Suprapubic skin (tissue), 4 donors: ENCODE data around the gene SDHAF4. TPM values are rescaled to one million over a fixed set of nuclear protein-coding genes. Genes with fewer than 3 reads are reported as not detected.
"Not testable (repeated sequence)": the region's sequence is repeated elsewhere in the genome, so short reads cannot be mapped to it uniquely, and the experiment has no call there.

Experiments used
- DNase-seq, 2 donors: peaks; one replicate each; pipeline ENCODE4 v3.0.0-alpha.2; 2019; ENCODE audit warnings: low spot score in 2 of 2
- H3K27ac ChIP-seq: fragments of 200-600 bp; sonication (generic); one replicate; pipeline ENCODE4 v1.5.1; 2019
- H3K27me3 ChIP-seq: fragments of 200-600 bp; sonication (generic); one replicate; pipeline ENCODE4 v1.5.1; 2019
- H3K36me3 ChIP-seq: fragments of 200-600 bp; sonication (generic); one replicate; pipeline ENCODE4 v1.5.1; 2019
- H3K4me1 ChIP-seq: fragments of 200-600 bp; sonication (generic); one replicate; pipeline ENCODE4 v1.5.1; 2019
- H3K4me3 ChIP-seq: fragments of 200-600 bp; sonication (generic); one replicate; pipeline ENCODE4 v1.5.1; 2019; ENCODE audit warnings: mild to moderate bottlenecking
- H3K9me3 ChIP-seq: fragments of 200-600 bp; sonication (generic); one replicate; pipeline ENCODE4 v1.5.1; 2019
- EP300 ChIP-seq: sonication (generic); formaldehyde crosslinking; IDR thresholded peaks from one replicate; pipeline ENCODE4 v1.6.1; 2017; ENCODE audit warnings: antibody characterized with exemption
- POLR2A ChIP-seq, 2 donors: fragments of 450-650 bp; IDR thresholded peaks; one replicate each; pipeline ENCODE4 v1.6.1; 2017; ENCODE audit warnings: antibody characterized with exemption in 2 of 2, mild to moderate bottlenecking in 2 of 2, moderate library complexity in 2 of 2
- POLR2AphosphoS5 ChIP-seq, 3 donors: sonication (generic); formaldehyde crosslinking; IDR thresholded peaks; one replicate each; pipeline ENCODE4 v1.6.1; 2017; ENCODE audit warnings: antibody characterized with exemption in 3 of 3
- WGBS: methylation state at CpG from one replicate; pipeline ENCODE4 v1.1.5; 2018; 5-methylcytosine and 5-hydroxymethylcytosine counted together
- total RNA-seq, 4 donors: library from RNA; depleted of rRNA; stranded (reverse); fragments of >200 nt; gene quantifications; one replicate each; pipeline ENCODE4 v1.1.0, GENCODE V29; 2016
- TF ChIP-seq, protein P1 (sequence below), 2 donors: fragments of 200-600 bp in 1 of 2; fragments of 450-650 bp in 1 of 2; sonication (generic) in 1 of 2; IDR thresholded peaks; one replicate each; pipeline ENCODE4 v1.5.1; 2016 to 2019; ENCODE audit warnings: antibody characterized with exemption in 2 of 2, mild to moderate bottlenecking in 1 of 2, moderate library complexity in 1 of 2

Gene SDHAF4
- total RNA-seq, 4 donors from 2014 or later: 3.8 to 12.5 (median 6.6) TPM

DNA sequence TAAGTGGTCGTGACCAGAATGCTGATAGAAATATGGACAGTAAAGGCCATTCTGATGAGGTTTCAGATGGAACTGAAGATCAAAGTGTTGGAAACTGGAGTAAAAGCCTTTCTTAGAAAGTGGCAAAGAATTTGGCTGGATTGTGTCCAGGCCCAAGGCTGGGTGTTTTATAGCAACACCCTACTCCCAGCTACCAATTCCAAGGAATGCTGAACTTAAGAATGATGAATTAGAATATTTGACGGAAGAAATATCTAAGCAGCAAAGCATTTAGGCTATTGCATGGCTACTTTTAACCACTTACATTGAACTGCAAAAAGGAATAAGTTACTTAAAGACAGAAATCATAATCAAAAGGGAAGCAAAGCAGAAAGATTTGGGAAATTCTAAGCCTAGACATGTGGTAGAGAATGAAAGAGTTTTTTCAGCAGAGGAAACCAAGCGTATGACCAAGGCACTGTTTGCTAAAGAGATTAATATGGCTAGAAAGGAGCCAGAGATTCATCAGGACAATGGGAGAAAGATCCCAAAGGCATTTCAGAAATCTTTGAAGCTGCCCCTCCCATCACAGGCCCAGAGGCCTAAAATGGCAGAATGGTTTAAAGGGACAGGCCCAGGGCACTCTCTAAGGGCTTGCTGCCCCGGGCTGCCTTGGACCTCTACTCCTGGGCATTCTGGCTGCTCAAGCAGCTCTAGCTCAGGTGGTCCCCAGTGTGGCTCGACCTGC lies 25.8 kb downstream of the SDHAF4 start:
- Histone ChIP-seq H3K4me3 (no peak overlapping the region), H3K27ac (no peak overlapping the region), H3K27me3 (no peaks in the 10 kb centered on the region), H3K4me1 (no peaks in the 10 kb centered on the region), H3K9me3 (no peaks in the 10 kb centered on the region), H3K36me3 (no peaks in the 10 kb centered on the region)
- TF ChIP-seq, protein P1, sequence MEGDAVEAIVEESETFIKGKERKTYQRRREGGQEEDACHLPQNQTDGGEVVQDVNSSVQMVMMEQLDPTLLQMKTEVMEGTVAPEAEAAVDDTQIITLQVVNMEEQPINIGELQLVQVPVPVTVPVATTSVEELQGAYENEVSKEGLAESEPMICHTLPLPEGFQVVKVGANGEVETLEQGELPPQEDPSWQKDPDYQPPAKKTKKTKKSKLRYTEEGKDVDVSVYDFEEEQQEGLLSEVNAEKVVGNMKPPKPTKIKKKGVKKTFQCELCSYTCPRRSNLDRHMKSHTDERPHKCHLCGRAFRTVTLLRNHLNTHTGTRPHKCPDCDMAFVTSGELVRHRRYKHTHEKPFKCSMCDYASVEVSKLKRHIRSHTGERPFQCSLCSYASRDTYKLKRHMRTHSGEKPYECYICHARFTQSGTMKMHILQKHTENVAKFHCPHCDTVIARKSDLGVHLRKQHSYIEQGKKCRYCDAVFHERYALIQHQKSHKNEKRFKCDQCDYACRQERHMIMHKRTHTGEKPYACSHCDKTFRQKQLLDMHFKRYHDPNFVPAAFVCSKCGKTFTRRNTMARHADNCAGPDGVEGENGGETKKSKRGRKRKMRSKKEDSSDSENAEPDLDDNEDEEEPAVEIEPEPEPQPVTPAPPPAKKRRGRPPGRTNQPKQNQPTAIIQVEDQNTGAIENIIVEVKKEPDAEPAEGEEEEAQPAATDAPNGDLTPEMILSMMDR (IDR thresholded peaks at IDR 0.05): no peak
- no peak for DNase-seq
- 80% methylated on average over 4 of the region's 5 CpGs for WGBS

DNA sequence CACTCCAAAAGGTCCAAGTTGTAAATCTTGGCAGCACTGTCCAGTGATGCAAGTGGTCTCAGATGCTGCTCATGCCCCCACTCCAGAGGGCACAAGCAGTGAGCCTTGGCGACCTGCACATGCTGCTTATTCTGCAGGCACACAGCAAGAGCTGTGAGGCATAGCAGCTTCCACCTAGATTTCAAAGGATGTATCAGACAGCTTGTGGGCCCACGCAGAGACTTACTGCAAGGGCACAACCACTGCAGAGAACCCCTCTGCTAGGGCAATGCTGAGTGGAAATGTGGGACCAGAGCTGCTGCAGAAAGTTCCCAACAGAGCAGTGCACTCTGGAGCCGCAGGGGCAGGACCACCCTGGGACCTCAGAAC lies 26.4 kb downstream of the SDHAF4 start:
- DNase-seq: no peak
- Histone ChIP-seq H3K27me3 (no peaks in the 10 kb centered on the region), H3K4me3 (no peak overlapping the region), H3K9me3 (no peaks in the 10 kb centered on the region), H3K27ac (no peak overlapping the region), H3K4me1 (no peaks in the 10 kb centered on the region), H3K36me3 (no peaks in the 10 kb centered on the region)
- WGBS: 89% methylated on average over 3 of the region's 3 CpGs
- TF ChIP-seq EP300 (no peak), POLR2A (IDR thresholded peaks at IDR 0.05) (no peak), POLR2AphosphoS5 (IDR thresholded peaks at IDR 0.05) (no peak)
- TF ChIP-seq, protein P1 (IDR thresholded peaks at IDR 0.05): no peak

DNA sequence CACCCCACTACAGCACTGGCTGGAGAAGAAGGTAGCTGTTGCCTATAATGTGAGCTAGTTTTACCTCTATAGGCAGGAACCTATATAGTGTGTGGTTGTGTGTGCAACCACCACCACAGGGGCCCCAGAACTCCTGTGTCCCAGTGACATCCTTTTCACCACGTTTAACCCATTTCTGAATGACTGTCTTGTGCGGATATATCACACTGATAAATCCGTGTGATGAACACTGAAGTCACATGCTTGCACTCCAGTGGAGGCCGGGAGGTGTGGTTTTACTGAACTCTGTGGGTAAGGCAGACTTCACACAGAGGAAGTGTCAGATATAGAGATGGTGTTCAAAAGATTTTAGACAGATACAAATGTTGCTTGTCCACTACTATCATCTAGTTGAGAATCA lies 32.5 kb downstream of the SDHAF4 start:
- Histone ChIP-seq H3K4me3 (no peak overlapping the region), H3K27ac (no peak overlapping the region)
- WGBS: 66% methylated on average over 4 of the region's 4 CpGs

DNA sequence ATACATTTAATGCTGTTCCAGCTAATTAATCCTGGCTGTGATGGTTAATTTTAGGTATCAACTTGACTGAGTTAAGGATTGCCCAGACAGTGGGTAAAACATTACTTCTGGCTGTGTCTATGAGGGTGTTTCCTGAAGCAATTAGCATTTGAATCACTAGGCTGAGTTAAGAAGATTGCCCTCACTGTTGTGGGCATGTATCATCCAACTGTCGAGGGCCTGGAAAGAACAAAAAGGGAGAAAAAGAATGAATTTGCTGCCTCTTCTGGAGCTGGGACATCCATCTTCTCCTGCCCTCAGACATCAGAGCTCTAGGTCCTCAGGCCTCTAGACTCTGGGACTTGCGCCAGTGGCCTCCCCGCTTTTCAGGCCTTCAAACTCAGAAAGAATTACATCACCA lies 34.3 kb downstream of the SDHAF4 start:
- 76% methylated on average over 3 of the region's 3 CpGs for WGBS
- TF ChIP-seq, protein P1 (IDR thresholded peaks at IDR 0.05): no peak
- TF ChIP-seq EP300: no peak
- no peak for TF ChIP-seq POLR2A (IDR thresholded peaks at IDR 0.05)
- TF ChIP-seq POLR2AphosphoS5 (IDR thresholded peaks at IDR 0.05): no peak
- Histone ChIP-seq H3K27ac (no peak overlapping the region), H3K4me1 (no peaks in the 10 kb centered on the region), H3K27me3 (no peaks in the 10 kb centered on the region), H3K4me3 (no peak overlapping the region), H3K36me3 (no peaks in the 10 kb centered on the region), H3K9me3 (no peaks in the 10 kb centered on the region)
- no peak for DNase-seq

More for the DNA sequence above, 32.5 kb downstream of the SDHAF4 start:
- DNase-seq: no peak
- Histone ChIP-seq H3K4me1 (no peaks in the 10 kb centered on the region), H3K36me3 (no peaks in the 10 kb centered on the region), H3K9me3 (no peaks in the 10 kb centered on the region), H3K27me3 (no peaks in the 10 kb centered on the region)
- TF ChIP-seq, protein P1 (IDR thresholded peaks at IDR 0.05): no peak
- no peak for TF ChIP-seq EP300
- TF ChIP-seq POLR2AphosphoS5 (IDR thresholded peaks at IDR 0.05): no peak
- TF ChIP-seq POLR2A (IDR thresholded peaks at IDR 0.05): no peak

DNA sequence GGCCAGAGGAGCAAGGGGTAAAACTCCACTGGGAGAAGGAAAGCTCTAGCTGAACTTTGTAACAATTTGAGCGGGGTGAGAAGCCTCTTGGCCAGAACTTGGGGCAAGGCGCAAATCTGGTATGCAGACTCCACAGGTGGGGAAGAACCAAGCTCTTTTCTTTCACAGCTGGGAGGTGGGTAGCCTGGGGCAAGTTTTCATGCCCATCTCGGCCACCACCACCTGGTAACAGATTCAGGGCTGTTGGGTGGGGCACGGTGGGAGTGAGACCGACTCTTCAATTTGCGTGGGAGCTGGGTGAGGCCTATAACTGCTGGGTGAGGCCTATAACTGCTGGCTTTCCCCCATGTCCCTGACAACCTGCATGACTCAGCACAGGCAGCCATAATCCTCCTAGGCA lies 37.5 kb downstream of the SDHAF4 start:
- no peaks in the 10 kb centered on the region for H3K27me3 ChIP-seq
- H3K9me3 ChIP-seq: no peaks in the 10 kb centered on the region
- no peaks in the 10 kb centered on the region for H3K4me1 ChIP-seq
- no peak overlapping the region for H3K4me3 ChIP-seq
- TF ChIP-seq POLR2AphosphoS5 (IDR thresholded peaks at IDR 0.05): no peak
- no peak for DNase-seq
- no peak overlapping the region for H3K27ac ChIP-seq
- 76% methylated on average over 4 of the region's 6 CpGs for WGBS
- H3K36me3 ChIP-seq: no peaks in the 10 kb centered on the region

DNA sequence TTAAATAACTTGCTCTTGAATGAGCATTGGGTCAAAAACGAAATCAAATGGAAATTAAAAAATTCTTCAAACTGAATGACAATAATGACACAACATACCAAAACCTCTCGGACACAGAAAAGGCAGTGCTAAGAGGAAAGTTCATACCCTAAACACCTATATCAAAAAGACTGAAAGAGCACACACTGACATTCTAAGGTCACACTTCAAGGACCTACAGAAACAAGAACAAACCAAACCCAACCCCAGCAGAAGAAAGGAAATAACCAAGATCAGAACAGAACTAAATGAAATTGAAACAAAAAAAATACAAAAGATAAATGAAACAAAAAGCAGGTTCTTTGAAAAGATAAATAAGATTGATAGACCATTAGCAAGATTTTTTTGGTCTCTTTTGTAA lies 40.6 kb downstream of the SDHAF4 start:
- H3K36me3 ChIP-seq, DNase-seq, H3K4me3 ChIP-seq, H3K27ac ChIP-seq, H3K27me3 ChIP-seq, H3K4me1 ChIP-seq, H3K9me3 ChIP-seq: not testable (repeated sequence)
- WGBS: 76% methylated on average over 2 of the region's 2 CpGs

DNA sequence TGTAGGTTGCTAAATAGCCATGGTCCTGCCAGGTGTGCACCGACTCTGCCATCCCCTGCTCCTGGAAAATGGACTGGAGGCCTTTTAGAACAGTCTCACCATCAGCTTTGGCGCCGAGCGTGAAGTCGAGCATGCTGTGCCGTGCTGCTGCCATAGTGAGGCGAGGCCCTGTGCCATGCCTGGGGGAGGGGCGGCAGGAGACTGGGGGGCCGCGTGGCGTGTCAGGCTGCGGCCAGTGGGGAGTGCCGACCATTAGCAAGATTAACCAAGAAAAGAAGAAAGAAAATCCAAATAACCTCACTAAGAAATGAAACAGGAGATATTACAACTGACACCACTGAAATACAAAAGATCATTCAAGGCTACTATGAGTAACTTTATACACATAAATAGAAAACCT lies 42.5 kb downstream of the SDHAF4 start:
- H3K9me3 ChIP-seq, H3K36me3 ChIP-seq, DNase-seq, H3K4me3 ChIP-seq, H3K27ac ChIP-seq, H3K4me1 ChIP-seq, H3K27me3 ChIP-seq: not testable (repeated sequence)
- WGBS: 91% methylated on average over 13 of the region's 13 CpGs
